CD4-positive, alpha-beta T cell treated with Interleukin-15 for 1 hour (primary cell): ENCODE results near the gene RNF213.
A peak's percentile ranks its signal among the peaks of the same experiment; 100 is the strongest.

Experiments used
- DNase-seq: peaks from one replicate; pipeline ENCODE4 v3.0.0-alpha.2; 2020

The RNF213 gene

DNA sequence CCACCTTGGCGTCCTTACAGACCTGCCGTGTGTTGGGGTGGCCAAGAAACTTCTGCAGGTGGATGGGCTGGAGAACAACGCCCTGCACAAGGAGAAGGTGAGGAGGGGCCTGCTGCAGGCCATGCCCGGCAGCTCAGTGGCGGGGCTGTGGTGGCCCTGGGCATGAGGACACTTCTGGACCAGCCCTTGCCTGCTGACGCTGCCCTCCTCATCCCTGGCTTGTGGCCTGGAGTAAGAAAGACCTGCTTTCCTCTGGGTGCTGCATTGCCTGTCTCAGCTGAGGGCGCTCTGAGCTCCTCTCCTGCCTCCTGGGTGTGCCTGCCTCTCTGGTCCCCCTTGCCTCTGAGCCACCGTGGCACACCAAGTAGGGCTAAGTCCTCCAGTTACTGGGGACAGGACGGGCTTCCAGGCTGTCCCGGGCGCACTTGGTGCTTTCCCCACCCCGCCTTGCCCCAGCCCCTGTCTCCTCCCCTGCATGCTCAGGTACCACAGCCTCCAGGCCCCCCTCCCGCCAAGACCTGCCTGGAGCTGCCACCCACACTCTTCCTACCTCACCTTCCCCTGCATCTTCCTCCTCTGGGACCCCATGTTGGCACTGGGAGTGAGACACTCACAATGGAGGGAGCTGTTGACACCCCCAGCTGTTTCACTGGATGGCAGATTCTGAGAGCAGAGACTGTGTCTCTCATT lies 163.0 kb downstream of the RNF213 start:
- no peak for DNase-seq

DNA sequence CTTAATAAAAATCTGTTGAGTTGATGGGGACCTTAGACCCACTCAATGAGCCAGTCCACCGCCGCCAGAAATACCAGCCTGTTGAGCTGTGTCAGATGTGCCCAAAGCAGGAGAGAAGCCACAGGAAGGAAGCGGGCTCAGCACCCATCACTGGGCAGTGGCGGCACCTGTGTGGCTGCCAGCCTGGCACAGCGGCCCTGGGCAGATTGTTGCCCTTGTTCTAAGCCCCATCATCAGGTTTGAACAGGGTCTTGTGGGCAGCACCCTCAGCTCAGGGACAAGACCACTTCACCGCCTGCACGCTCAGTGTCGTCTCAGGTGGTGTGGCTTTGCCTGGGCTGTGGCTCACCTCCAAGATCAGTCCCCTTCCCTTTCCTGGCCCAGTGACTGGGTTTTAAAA lies 163.6 kb downstream of the RNF213 start:
- DNase-seq: no peak

DNA sequence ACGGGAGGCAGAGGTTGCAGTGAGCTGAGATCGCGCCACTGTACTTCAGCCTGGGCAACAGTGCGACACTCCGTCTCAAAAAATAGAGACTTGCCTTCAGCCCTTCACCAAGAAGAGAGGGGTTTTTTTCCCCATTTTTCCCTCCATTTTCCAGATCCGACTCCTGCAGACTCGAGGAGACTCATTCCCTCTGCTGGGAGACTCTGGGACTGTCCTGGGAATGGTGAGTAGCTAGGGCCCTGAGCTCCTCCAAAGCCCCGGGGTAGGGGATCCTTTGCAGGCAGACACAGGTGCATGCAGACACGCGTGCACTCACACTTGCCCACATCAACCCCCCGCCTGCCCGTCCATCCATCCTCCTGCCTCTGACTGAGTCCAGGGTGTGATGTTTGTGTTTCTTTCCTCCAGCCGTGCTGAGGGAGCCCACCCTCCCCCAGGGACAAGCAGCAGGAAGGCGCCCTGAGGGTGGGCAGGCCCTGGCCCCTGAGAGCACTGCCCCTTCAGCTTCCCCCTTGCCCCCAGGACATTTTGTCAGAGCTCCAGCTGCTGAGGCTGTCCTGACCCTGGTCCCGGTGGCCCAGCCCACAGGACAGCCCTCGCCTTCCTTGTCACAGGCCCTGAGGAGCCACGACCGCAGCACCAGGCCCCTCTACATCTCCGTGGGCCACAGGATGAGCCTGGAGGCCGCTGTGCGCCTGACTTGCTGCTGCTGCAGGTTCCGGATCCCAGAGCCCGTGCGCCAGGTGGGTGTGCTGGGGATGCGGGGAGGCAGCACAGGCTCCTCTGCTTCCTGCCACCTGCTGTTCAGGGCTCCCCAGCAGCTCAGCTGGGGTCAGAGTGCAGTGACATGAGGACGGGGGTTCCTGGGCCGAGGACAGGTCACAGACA lies 164.5 kb downstream of the RNF213 start:
- DNase-seq: no peak

DNA sequence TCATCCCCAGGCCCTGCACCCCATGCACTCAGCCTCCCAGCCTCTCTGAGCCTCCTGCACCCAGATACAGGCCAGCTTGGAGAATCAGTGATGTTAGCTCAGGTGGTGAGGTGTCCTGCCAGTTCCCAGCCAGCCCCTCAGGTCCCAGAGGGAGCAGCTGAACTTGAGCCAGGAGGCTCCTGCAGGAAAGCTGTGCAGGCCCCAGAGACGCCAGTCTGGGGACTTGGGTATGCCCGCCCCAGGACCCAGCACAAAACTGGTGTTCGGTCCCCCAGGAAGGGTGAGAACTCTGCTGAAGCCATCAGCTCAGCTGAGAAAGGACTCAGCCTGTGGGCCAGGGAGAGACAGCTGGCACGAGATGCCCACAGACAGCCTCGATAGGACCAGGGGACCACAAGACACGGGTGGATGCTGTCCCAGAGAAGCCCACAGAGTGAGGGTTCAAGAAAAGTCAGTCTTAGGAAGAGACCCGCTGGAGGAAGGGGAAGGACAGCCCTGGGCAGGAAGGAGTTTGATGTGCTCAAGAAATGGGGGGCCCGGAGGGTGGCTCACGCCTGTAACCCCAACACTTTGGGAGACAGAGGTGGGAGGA lies 165.3 kb downstream of the RNF213 start:
- DNase-seq: no peak

DNA sequence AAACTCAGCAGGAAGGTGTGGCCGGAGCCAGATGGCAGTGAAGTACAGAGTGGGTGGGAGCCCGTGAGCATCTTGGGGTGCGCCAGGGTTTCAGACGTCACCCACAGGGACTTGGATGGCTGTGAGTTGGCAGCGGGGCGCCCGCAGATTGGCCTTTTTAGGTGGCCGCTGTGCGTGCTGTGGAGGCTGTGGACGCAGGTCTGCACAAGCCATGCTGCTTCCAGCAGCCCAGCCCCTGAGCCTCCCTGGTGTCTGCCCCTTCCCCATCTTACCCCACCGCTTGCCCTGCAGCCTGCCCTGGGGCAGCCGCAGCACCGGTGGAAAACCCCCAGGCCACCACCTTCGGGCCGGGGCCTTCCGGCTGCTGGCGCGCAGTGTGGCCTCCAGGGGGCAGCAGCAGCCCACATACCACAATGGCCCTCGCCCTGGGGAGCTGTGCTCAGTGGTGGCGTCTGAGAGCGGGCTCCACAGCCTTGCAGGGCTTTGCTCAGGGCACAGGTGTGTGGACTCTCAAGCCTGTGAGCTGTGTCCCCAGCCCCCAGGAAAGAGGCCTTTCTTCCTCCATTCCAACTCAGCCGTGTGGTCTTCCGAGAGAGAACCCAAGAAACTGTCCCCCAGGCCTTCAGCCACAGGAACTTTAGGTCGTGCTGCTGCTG lies 166.1 kb downstream of the RNF213 start:
- DNase-seq: peak; percentile 84

DNA sequence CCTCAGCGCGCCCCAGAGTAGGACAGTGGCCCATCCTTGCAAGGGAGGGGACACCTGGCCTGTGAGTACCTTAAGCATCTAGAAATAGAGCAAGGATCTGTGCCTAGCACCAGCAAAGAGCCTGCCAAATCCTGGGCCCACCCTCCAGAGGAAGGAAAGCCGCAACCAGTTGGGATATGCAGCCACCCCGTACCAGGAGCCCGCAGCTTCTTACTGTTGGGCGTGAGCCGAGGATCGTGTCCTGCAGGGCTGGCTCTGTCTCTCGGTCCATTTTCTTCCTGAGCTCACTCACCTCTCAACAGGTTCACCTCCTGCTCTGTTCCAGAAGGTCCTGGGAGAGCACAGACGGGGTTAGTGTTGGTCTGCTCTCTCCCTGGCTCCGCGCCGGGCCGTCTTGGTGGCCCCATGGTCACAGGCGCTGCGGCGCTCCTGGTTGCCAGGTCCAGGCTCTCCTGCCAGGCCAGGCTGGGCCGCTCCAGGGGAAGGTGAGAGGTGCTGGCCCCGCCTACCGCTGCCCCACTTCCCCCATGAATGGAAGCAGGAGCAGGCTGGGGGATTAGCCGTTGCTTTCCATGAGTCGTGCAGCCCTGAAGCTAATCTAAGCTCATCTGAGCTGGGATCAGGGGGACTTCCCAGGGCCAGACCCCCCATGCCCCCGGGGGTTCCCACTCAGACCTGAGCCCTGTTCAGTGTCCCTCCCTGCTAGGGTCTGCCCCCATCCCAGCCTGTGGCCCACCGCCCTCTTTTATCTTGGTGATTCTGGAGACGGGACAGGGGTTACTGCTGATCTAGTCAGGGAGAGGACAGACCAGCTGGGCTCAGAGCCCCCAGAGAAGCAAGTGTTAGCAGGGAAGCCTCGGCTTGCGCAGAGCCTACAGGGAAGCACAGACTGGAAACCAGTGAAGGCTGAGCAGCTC lies 167.0 kb downstream of the RNF213 start:
- no peak for DNase-seq

DNA sequence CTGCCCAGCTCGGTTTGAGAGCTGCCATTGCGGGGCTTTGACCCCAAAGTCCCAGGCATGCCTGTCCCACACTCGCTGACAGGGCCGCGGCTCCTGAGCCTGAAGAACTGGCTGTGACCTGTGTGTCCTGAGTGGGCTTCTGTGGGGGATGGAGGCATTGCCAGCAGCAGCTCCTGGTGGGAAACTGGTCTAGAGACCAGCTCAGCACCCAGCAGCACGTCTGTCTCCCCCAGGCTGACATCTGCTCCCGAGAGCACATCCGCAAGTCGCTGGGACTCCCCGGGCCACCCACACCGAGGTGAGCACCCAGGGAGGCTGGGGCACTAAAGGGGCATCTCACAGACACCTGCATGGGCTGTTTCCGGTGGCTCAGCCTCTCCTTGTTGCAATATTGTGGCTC lies 167.7 kb downstream of the RNF213 start:
- no peak for DNase-seq

DNA sequence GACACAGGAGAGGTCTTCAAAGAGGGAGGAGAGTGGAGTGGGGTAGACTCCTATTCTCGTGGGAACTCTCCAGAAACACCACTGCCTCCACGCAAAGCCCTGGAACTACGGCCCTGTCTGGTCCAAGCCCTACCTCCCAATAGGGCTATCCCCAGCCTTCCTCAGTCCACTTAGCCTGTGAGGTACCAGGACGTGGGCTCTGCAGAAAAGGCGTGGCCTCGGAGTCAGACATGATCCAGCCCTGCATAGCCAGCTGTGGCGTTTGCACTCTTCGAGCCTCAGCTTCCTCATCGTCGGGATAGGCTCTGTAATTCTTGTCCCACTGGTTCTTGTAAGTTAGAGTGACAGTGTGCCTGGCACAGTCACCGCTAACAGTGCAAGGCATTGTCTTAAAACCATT lies 168.1 kb downstream of the RNF213 start:
- DNase-seq: no peak

DNA sequence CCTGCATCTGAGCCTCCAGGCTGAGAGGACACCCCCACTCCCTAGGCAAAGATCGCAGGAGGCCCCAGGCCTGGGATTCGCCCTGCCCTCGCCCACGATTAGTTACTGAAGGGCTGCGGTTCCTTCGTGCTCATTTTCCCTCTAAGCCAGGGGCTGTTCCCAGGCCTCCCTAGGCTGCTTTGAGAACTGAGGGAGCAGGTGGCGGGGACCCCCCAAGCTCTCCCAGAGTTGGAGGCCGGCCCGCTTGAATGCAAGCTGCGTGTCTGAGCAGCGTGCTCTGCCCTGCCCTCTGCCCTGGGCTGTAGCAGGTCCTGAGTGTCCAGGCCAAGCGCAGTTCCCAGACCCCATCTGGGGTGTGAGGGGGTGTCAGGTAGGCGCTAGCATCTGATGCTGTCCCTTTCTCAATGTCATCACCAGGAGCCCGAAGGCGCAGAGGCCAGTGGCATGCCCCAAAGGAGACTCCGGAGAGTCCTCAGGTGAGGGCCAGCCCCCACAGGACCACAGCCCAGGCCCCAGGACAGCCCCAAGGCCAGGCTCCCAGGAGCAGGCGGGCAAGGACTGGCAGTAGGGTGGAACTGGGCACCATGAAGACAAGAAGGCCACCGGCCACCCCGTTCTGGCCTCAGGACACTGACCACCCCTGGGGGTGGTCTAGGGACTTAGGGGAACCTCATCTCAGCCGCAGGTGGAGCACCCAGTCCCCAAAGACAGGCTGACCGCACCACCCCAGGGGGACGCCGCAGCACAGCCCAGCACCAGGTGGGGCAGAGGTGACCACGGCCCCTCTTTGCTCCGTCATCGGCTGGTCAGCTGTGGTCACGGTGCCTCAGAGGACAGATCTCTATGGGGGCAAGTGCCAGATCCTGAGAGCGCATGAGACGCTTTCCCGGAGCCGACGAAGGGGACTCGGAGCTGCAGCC lies 169.0 kb downstream of the RNF213 start:
- DNase-seq: no peak

DNA sequence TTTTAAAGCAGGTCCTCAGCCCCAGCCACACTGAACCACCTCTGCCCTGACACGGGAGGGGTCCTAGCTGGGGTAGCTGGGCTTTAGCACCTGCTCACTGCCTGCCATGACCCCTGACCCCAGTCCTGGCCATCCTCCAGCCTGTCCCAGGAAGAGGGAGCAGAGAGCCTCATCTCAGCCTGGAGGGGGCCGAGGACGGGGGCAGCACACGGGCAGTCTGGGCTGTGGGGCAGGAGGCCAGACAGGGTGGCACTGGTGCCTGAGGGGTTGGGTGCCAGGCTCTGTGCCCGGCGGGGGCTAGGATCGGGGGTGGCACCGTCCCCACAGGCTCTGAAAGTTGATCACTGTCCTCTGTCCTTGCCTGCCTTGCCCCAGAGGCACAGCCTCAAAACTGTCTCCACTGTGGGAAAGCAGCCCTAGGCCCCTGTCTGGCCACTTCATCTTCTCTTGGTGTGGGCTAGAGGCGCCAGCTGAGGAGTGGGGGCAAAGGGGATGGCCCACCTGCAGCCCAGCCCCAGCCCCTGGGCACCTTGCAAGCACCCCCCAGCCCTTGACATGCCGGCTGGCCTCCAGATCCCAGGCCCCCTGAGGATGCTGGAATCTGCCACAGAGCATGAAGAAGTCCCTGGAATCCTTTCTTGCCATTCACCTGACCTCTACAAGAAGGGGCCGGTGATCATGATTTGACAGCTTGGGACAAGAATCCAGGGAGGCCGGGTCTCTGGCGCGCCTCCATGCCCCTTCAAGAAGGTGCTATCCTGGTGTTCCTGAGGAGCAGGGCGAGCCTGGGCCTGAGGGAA lies 170.0 kb downstream of the RNF213 start:
- DNase-seq: no peak

DNA sequence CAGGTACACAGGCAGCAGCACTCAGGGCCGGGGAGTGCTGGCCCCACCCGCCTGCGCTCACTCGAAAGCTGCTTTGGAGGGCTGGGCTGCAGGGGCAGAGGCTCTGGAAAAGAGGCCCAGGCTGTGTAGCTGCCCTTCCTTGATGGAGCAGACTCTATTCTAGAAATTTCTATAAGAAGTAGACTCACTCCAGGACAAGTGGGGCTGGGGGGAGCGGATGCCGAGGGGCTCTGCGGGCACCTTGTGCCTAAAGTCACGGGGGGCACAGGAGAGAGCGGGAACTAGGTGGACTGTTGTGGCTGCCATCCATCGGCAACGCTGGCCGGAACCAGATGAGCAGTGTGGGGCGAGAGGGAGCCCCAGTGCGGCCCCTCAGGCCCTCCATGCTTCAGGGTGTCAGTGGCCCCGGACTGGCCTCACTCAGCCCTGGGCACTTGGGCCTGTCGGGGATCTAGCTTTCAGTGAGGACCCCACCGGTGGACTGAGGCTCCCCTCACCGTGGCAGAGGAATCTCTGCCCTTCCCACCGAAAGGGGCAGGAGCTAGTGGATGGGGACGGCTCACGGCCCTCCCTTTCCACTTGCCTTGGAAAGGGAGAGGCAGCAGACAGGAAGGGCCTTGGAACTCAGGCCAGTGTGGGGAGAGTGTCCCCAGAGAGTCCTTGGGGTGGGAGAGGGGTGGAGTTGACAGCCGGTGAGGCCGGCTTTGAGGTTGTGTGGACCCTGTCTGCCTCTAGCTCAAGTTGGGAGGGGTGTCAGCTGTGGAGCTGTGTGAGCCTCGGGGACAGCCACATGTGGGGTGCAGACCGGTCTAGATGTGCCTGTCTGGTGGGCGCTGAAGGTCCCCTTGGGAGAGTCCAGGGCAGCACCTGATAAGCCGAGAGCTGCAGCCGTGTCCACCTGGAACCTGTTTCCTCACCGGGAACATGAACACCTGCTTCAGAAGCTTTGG lies 170.9 kb downstream of the RNF213 start:
- no peak for DNase-seq

DNA sequence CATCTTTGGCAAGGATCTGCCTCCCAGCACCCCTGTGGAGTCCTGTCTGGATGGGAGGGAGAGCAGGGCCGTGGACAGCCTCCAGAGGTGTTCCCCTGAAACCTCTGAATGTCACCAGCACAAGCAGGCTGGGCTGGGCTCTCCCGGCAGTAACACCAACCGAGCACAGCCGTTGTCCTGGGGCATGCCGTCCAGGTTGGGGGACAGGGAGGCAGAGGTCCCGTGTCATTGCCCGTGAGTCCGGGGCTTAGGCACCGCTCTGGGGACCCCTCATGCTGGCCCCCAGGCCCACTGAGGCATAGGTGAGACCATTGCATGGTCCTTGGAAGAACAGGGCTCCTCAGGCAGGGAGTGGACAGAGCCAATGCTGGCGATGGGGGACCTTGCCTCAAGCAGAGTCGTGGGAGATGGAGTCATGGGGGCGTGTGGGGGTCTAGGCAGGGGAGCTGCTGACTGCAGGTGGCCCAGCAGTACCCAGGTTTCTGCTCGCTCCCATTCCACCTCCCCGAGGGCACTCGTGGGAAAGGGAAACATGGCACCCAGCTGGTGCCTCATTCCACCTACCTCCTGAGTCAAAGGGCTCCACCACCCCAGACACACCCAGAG lies 171.8 kb downstream of the RNF213 start:
- no peak for DNase-seq

DNA sequence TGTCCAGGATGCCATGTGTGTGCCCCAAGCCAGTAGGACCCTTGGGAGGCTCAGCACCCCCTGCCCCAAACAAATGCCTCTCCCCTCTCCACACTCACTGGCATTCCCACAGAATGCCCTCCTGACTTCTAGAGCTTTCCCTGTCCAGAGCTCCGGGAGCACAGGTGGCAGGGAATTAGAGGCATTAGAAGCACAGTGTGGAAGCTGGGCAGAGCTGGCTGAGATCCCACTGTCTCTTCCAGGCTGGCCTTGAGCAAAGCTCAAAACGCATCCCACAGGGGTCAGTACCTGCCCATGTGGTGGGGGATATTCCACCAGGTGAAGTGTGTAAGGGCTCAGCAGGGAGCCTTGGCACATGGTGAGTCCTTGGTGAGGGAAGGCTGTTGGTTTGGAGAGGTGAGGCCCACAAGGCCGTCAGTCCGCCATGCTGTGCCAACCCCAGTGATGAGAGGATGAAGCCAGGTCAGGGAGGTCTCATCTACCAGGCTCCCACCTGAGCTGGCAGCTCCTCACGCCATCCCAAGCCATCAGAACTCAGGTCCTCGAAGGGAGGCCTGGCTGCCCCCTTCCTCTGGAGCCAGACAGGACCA lies 172.4 kb downstream of the RNF213 start:
- no peak for DNase-seq

DNA sequence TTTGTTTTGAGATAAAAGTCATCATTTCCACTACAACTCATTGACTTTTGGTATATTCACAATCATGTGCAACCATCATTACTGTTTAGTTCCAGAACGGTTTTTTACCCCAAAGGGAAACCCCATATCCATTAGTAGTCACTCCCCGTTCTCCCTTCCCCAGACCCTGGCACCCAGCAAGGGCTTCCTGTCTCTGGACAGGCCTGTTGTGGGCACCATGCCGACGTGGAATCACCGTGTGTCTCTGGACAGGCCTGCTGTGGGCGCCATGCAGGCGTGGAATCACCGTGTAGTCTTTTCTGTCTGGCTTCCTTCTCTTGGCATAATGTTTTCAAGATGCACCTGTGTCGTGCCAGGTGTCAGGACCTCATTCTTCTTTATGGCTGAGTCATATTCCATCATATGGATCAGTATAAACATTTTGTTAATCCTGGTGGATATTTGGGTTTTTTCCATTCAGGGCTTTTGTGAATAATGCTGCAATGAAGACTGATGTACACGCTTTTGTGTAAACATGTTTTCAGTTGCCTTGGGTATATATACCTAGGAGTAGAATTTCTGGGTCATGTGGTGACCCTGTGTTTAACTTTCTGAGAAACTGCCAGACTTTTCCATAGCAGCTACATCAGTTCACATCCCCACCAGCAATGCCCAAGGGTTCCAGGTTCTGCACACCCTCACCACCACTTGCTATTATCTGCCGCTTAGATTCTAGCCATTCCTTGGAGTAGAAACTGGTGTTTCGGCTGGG lies 173.4 kb downstream of the RNF213 start:
- no peak for DNase-seq

DNA sequence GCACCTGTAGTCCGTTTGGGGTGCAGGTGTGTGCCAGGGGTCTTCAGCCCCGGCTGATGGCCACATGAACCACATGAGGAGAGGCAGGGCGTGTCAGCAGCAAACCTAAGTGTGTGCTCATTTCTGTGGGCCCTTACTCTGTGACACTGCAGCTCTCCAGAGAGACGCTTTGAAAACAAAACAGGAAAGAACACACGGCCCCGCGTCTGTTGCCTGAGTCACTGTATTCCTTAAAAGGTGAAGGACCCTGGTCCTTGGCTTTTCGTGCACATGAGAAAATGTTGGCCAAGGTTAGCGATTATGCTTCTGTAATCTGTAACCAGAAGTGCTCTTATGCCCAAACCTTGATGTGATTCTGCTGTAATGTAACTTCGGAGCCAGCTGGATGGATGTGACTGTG lies 176.9 kb downstream of the RNF213 start:
- no peak for DNase-seq

DNA sequence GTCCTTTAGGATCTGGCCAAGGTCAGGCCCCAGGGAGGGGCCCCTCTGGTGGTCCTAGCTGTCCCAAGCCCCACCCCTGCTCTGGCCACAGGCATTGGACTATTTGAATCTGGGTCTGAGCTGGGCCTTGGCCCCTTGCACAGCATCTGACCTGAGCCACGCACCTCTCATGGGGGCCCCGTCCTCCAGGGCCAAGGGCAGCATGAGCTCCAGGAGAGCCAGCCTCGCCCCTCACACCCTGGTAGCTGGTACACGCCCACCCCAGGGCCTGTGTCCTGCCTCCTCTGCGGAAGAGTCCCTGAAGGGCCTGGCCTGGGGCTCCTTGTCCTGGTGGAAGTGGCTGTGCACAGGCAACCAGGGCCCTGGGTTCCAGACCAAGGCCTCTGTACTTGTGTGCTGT lies 178.2 kb downstream of the RNF213 start:
- DNase-seq: no peak

DNA sequence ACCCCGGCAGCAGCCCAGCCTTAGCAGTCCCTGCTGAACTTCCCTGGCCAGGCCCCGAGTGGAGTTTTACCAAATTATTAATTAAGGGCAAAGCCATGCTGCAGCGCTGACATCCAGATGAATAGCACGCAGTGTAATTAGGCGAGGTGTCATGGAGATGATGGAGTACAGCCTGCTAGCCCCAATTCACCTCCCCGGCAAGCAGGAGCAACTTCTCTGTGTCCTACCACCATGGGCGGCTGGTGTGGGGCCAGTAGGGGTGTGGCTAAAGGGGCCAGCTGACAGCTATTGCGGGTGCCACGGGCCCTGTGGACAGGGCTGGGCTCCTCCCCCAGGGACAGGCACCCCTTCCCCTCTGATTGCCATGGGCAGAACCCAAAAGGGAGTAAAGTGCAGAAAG lies 178.8 kb downstream of the RNF213 start:
- no peak for DNase-seq
